Stimulated activated naive CD4-positive, alpha-beta T cell treated with Interleukin-2 at 50 U/mL for 16 hours (primary cell): ENCODE data around the gene NMRK1.

Source experiments
- DNase-seq: peaks from one replicate; lab custom pipeline; 2025; lab: John Stamatoyannopoulos, UW

NMRK1 gene

GRCh38 chr9:75087824-75088645, at the start of gene NMRK1, which contains the start of gene OSTF1:
NMRK1 (minus strand) TSS chr9:75088155; CDS start chr9:75083115, 5,040 bp downstream.
OSTF1 (plus strand) TSS chr9:75088514; CDS start chr9:75088693, 179 bp downstream.
- peak; percentile 93 for DNase-seq

DNA sequence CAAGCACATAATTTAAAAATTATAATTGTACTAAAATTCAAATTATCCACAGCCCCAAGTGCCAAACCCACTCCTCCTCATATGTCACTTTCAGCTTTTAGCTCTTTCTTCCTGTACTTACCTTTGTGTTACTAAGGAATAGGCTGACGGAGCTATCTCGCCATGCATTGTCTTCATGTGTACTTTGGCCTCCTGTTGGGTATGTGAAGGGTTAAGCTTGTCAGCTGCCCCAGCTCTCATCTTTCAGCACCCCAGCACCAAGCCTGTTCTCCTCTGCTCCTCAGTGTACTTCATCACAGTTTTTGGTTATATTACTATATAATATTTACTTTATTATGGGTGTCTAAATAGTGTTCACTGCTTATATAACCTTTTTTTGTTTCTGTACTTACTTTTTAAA, 46.5 kb upstream of the NMRK1 start:
- no peak for DNase-seq

DNA sequence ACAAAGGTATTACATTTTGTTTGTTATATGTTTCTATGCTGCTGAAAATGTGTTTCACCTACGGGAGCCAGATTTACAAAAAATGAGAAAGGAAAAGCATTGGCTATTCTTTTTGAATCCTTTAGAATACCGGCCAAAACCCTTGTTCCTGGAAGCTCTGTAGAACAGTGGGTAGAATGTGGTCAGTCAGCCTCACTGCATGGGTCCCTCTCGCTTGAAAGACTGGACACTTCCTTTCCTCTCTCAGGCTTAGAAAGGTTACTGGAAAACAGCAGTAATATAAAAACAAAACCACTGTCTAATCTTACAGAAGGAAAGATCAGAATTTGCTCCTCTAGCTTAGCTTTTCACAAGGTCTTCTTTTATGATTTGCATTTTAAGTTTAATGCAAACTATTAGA, 45.4 kb upstream of the NMRK1 start:
- no peak for DNase-seq

DNA sequence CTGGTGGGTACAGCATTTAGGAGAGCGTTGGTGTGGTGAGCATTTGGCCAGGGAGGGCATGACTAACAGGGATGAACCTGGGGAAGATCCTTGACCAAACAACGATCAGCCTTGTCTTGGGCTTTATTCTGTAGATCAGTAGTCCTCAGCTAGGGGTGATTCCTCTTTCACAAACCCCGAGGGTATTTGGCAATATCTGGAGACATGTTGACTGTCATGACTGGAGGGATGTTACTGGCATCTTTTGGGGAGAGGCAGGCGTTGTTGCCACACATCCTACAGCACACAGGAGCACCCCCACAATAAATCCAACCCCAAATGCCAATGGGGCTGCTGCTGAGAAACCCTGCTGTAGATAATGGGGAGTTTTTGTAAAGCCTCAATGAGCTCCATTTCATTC, 44.3 kb upstream of the NMRK1 start:
- DNase-seq, result no peak

GRCh38 chr9:75131700-75132099, 43.7 kb upstream of the NMRK1 start:
- no peak for DNase-seq

DNA sequence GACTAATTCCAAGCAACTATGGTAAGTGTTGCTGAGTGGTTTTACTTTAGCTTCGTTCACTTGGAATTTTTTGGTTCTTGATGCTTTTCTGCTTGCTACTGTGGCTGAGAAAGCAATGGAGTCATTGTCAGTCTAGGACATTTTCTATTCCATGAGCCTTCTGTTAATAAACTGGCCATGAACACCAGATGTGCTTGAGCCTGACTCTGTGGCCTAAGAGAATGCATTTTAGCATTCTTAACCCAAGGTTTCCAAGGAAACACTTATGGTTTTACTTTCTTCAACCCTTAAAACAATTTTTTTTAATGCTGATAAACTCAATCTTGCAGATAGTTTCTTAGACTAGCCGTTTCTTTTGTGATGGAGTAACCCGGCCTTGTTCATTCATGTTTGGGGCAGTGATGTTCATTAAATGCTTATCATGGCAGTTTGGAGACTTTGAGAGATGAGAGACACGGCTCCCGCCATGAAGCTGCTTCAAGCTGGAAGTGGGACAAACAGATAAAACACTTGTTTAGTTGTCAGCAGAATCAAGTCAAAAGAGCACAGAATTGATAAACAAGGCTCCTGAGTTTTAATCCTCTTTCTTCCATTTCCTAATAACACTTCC, 42.8 kb upstream of the NMRK1 start:
- DNase-seq, result no peak

GRCh38 chr9:75130172-75130571, 42.2 kb upstream of the NMRK1 start:
- DNase-seq, result no peak

DNA sequence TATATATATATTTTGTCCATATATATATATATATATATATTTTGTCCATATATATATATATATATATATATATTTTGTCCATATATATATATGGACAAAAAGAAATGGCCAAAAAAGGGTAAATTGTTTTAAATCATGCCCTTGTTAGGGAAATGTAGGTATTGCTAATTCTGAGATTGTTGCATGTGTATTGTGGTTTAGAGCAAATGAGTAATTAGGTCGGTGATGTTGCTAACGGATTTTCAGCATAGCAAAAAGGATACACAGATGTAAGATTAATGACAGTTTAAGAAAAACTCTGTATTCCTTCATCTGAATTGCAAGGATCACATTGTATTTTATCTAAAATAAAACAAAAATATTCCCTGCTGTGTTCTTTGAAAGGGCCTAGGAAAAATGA, 40.6 kb upstream of the NMRK1 start:
- DNase-seq, result no peak

GRCh38 chr9:75123696-75124095, 35.7 kb upstream of the NMRK1 start:
- DNase-seq, result no peak

GRCh38 chr9:75121914-75122558, 34.1 kb upstream of the NMRK1 start:
- no peak for DNase-seq

DNA sequence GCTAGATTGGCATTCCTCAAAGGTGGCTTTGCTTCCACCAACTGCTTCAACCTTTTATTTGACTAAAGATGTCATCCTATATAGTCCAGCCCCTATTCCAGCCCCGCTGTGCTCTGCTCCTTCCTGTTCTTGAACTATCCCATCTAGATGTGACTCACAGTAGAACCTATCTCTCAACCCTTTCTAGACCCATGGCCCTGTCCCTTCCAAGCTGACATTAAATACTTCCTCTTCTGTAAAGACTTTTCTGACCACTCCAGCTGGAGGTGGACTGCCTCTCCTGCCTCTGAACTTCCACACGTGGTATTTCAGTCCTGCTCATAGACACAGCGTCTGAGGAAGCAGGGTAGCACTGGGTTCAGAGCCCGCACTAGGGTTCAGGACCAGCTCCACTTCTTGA, 32.7 kb upstream of the NMRK1 start:
- no peak for DNase-seq

GRCh38 chr9:75117564-75117963, 29.6 kb upstream of the NMRK1 start:
- no peak for DNase-seq

- no peak for DNase-seq
Measured at GRCh38 chr9:75116306-75116705, 28.4 kb upstream of the NMRK1 start.

DNA sequence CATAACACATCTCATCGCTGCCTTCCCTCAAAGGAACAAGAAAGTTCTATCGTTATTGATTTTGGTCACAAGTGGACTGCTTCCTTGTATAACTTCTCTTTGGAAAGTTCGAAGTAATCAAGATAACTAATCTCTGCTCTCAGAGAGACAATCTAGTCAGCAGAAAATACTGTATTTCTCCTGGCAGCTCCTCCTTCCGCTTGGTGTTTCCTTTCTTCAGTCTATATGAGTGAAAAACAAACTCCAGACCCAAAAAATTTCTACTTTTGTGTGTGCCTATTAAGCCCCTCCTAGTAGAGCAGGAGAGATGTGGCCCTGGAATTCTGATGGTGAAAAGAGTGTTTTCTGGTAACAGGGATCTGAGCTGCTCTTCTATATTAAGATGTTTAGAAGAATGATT, 24.8 kb upstream of the NMRK1 start:
- DNase-seq, result no peak

- no peak for DNase-seq
Measured at GRCh38 chr9:75111019-75111622, 23.2 kb upstream of the NMRK1 start.

GRCh38 chr9:75109210-75109839, 21.4 kb upstream of the NMRK1 start:
- no peak for DNase-seq

- DNase-seq, result no peak
Measured at GRCh38 chr9:75108571-75108970, 20.6 kb upstream of the NMRK1 start.

GRCh38 chr9:75106857-75107256, 18.9 kb upstream of the NMRK1 start:
- no peak for DNase-seq

DNA sequence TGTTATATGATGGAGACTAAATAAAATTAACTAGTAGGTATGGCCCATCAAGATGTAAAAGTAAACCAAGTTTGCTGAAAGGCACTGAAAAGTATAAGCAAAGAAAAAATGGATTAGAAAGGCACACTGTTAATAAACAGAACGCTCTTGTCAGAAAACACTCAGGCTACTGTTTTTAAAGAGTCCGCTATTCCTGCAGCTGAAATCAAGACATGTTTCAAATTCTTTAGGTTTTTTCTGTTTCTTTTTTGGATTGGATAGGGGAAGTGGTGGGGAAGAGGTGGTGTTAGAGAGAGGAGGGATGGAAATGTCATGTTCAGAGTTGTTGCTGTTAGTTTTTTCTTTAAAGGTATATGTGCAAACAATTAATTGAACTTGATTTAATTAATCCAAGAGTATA, 17.9 kb upstream of the NMRK1 start:
- DNase-seq, result no peak

DNA sequence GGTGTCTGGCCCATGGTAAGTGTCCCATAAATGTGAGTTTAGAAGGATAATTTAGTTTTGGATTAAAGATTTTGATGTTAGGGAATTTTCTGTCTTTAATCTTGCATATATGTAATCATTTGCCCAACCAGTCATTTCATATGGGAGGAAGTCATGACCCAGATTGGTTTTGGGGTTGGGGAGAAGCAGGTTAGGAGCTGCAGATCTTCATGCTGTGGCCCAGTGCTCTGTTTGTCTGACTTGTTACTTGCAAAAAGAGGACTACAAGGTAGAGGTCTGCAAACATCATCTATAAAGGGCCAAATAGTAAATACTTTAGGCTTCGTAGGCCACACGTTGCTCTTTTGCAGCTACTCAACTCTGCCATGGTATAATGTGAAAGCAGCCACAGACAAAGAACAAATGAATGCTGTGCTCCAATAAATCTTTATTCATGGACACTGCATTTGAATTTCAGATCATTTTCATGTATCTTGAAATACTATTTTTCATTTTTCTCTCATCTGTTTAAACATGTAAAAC, 17.1 kb upstream of the NMRK1 start:
- no peak for DNase-seq

GRCh38 chr9:75104607-75105006, 16.7 kb upstream of the NMRK1 start:
- no peak for DNase-seq
